Activated naive CD4-positive, alpha-beta T cell treated with anti-CD3 and anti-CD28 coated beads, Interleukin-2, amount 50 U/mL, for 24 hours (primary cell): ENCODE data around the gene EFHD2.
"Not testable (repeated sequence)": the region's sequence is repeated elsewhere in the genome, so short reads cannot be mapped to it uniquely, and the experiment has no call there.

Experiments used
- H3K27ac Mint-ChIP-seq: one replicate; pipeline ENCODE4 v1.8.0; 2021; ENCODE audit warnings: mild to moderate bottlenecking, mixed read lengths
- H3K27me3 Mint-ChIP-seq: one replicate; pipeline ENCODE4 v1.8.0; 2021; ENCODE audit warnings: mixed read lengths
- H3K36me3 Mint-ChIP-seq: one replicate; pipeline ENCODE4 v1.8.0; 2021; ENCODE audit warnings: mixed read lengths
- H3K4me1 Mint-ChIP-seq: one replicate; pipeline ENCODE4 v1.8.0; 2021; ENCODE audit warnings: mixed read lengths
- H3K4me3 Mint-ChIP-seq: one replicate; pipeline ENCODE4 v1.8.0; 2021; ENCODE audit warnings: mild to moderate bottlenecking, mixed read lengths
- H3K9me3 Mint-ChIP-seq: one replicate; pipeline ENCODE4 v1.8.0; 2021; ENCODE audit warnings: mixed read lengths

The EFHD2 gene

GRCh38 chr1:15429701-15430149, 20.0 kb downstream of the EFHD2 start:
- H3K4me3 Mint-ChIP-seq = no peak overlapping the region
- no peaks in the 10 kb centered on the region for H3K27me3 Mint-ChIP-seq
- no peaks in the 10 kb centered on the region for H3K9me3 Mint-ChIP-seq
- H3K4me1 Mint-ChIP-seq = peaks cover under 1% of the 10 kb centered on the region
- no peak overlapping the region for H3K27ac Mint-ChIP-seq
- no peaks in the 10 kb centered on the region for H3K36me3 Mint-ChIP-seq

GRCh38 chr1:15430787-15431570, 21.3 kb downstream of the EFHD2 start:
- H3K9me3 Mint-ChIP-seq = no peaks in the 10 kb centered on the region
- H3K27me3 Mint-ChIP-seq = no peaks in the 10 kb centered on the region
- no peak overlapping the region for H3K27ac Mint-ChIP-seq
- no peak overlapping the region for H3K4me3 Mint-ChIP-seq
- H3K4me1 Mint-ChIP-seq = no peaks in the 10 kb centered on the region
- H3K36me3 Mint-ChIP-seq = no peaks in the 10 kb centered on the region

DNA sequence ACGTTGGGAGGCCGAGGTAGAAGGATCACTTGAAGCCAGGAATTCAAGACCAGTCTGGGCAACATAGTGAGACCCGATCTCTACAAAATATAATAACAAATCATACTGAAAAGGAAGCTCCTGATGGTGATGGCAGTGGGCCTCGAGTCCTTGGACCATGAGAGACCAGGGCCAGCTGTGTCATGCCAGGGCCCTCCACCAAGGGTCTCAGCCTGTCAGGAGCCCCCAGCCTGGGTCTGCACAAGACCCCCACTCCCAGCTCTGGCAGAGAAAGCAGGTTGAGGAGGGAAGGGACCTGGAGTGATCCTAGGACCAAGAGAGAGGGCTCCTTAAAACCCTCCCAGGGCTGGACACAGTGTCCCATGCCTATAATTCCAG, 21.9 kb downstream of the EFHD2 start:
- H3K9me3 Mint-ChIP-seq = no peaks in the 10 kb centered on the region
- no peak overlapping the region for H3K27ac Mint-ChIP-seq
- no peaks in the 10 kb centered on the region for H3K36me3 Mint-ChIP-seq
- H3K4me3 Mint-ChIP-seq = no peak overlapping the region
- H3K27me3 Mint-ChIP-seq = no peaks in the 10 kb centered on the region
- H3K4me1 Mint-ChIP-seq = no peaks in the 10 kb centered on the region

- no peak overlapping the region for H3K27ac Mint-ChIP-seq
- no peaks in the 10 kb centered on the region for H3K36me3 Mint-ChIP-seq
- no peak overlapping the region for H3K4me3 Mint-ChIP-seq
- no peaks in the 10 kb centered on the region for H3K4me1 Mint-ChIP-seq
- no peaks in the 10 kb centered on the region for H3K9me3 Mint-ChIP-seq
- H3K27me3 Mint-ChIP-seq = no peaks in the 10 kb centered on the region
Observed at GRCh38 chr1:15432324-15432723, 22.6 kb downstream of the EFHD2 start.

- no peaks in the 10 kb centered on the region for H3K27me3 Mint-ChIP-seq
- no peaks in the 10 kb centered on the region for H3K36me3 Mint-ChIP-seq
- no peaks in the 10 kb centered on the region for H3K4me1 Mint-ChIP-seq
- H3K27ac Mint-ChIP-seq = no peak overlapping the region
- no peak overlapping the region for H3K4me3 Mint-ChIP-seq
- H3K9me3 Mint-ChIP-seq = no peaks in the 10 kb centered on the region
Observed at GRCh38 chr1:15433471-15433870, 23.8 kb downstream of the EFHD2 start.

- not testable (repeated sequence) for H3K27me3 Mint-ChIP-seq, H3K4me3 Mint-ChIP-seq, H3K4me1 Mint-ChIP-seq, H3K27ac Mint-ChIP-seq, H3K36me3 Mint-ChIP-seq, H3K9me3 Mint-ChIP-seq
Observed at GRCh38 chr1:15434739-15435138, 25.1 kb downstream of the EFHD2 start.

DNA sequence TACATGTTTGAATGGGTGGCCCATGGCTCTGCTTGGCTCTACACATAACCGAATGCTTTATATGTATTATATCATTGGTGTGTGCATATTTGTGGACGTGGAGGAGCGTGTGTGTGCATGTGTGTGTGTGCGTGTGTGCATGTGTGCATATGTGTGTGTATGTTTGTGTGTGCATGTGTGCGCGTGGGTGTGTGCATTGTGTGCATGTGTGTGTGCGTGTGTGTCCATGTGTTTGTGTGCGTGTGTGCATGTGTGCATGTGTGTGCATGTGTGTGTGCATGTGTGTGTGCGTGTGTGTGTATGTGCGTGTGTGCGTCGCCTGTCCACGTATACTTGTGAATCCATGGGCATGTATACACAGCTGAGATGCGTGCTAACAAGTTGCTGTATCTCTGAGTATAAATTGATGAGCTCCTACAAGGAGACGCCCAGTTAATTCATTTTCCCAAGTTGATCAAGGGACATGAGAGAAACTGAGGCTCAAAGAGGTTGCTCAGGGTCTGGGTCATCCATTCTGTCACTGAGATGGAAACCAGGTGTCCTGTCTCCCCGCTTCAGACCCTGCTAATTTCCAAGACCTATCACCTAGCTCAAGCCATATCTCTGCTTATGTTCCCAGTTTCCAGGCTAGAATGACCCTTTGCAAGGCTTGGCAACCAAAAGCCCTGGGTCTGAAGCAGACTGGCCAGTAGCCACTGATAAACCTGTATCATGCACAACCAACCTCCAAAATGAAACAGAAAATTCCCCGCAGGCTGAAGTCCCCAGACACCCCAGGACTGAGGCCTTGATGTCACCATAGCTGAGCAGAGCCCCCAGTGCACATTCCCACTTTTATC, 25.8 kb downstream of the EFHD2 start:
- no peaks in the 10 kb centered on the region for H3K36me3 Mint-ChIP-seq
- peak overlapping the region; percentile 14 for H3K27ac Mint-ChIP-seq
- H3K4me1 Mint-ChIP-seq = no peaks in the 10 kb centered on the region
- no peaks in the 10 kb centered on the region for H3K9me3 Mint-ChIP-seq
- no peak overlapping the region for H3K4me3 Mint-ChIP-seq
- no peaks in the 10 kb centered on the region for H3K27me3 Mint-ChIP-seq

GRCh38 chr1:15436881-15437442, 27.3 kb downstream of the EFHD2 start:
- H3K4me1 Mint-ChIP-seq = no peaks in the 10 kb centered on the region
- no peak overlapping the region for H3K4me3 Mint-ChIP-seq
- H3K27ac Mint-ChIP-seq = no peak overlapping the region
- H3K9me3 Mint-ChIP-seq = no peaks in the 10 kb centered on the region
- H3K36me3 Mint-ChIP-seq = no peaks in the 10 kb centered on the region
- no peaks in the 10 kb centered on the region for H3K27me3 Mint-ChIP-seq

GRCh38 chr1:15439325-15439724, 29.6 kb downstream of the EFHD2 start:
- Mint-ChIP-seq H3K27ac (no peak overlapping the region), H3K4me3 (no peak overlapping the region), H3K27me3 (no peaks in the 10 kb centered on the region), H3K36me3 (no peaks in the 10 kb centered on the region), H3K4me1 (no peaks in the 10 kb centered on the region), H3K9me3 (no peaks in the 10 kb centered on the region)

DNA sequence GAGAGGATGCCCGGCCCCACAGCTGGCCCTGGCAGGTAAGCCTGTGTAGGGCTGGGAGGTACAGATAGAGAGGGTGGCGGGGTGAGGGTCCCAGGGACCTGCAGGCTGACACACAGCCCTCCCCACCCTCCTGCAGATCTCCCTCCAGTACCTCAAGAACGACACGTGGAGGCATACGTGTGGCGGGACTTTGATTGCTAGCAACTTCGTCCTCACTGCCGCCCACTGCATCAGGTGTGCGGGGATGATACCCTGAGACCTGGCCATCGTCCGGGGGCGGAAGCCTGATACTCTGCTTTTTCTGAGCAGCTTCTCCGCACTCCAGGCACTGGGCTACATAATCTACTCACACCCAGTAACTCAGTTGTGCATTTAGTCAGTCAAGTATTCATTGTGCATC, 30.7 kb downstream of the EFHD2 start:
- H3K4me3 Mint-ChIP-seq = no peak overlapping the region
- H3K9me3 Mint-ChIP-seq = no peaks in the 10 kb centered on the region
- no peak overlapping the region for H3K27ac Mint-ChIP-seq
- no peaks in the 10 kb centered on the region for H3K36me3 Mint-ChIP-seq
- no peaks in the 10 kb centered on the region for H3K27me3 Mint-ChIP-seq
- H3K4me1 Mint-ChIP-seq = no peaks in the 10 kb centered on the region

DNA sequence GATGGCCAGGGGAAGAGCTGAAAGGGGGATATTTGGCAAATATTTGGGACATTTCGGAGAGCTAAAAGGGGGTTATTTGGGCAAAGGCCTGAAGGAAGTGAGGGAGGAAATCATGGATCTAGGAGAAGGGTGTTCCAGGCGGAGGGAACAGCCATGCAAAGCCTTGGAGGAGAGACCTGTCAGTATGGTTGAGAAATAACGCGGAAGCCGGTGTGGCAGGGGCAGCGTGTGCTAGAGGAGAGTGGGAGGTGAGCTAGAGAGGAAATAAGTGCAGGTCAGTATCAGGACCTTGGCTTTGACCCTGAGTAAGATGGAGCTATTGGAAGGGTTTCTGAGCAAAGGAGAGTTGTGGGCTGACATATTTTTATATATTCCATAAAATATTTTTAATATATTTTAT, 31.6 kb downstream of the EFHD2 start:
- Mint-ChIP-seq H3K27me3 (no peaks in the 10 kb centered on the region), H3K36me3 (no peaks in the 10 kb centered on the region), H3K4me3 (no peak overlapping the region), H3K4me1 (no peaks in the 10 kb centered on the region), H3K27ac (no peak overlapping the region), H3K9me3 (no peaks in the 10 kb centered on the region)

DNA sequence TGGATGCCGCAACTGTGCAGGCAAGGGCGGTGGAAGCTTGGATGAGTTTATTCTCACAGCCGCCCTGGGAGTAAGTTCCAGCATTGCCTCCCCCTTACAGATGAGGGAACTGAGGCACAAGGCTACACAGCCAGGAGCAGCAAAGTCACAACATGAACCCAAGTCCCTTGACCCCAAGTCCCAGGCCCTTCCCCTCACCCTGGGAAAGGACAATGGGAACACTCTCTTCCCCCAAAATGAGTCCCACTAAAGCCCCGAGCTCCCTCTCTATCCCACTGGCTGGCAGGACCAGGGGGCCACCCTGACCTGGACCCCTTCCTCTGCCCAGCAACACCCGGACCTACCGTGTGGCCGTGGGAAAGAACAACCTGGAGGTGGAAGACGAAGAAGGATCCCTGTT, 32.4 kb downstream of the EFHD2 start:
- no peaks in the 10 kb centered on the region for H3K4me1 Mint-ChIP-seq
- H3K36me3 Mint-ChIP-seq = no peaks in the 10 kb centered on the region
- peaks cover under 1% of the 10 kb centered on the region for H3K27me3 Mint-ChIP-seq
- H3K9me3 Mint-ChIP-seq = no peaks in the 10 kb centered on the region
- H3K4me3 Mint-ChIP-seq = no peak overlapping the region
- H3K27ac Mint-ChIP-seq = no peak overlapping the region

DNA sequence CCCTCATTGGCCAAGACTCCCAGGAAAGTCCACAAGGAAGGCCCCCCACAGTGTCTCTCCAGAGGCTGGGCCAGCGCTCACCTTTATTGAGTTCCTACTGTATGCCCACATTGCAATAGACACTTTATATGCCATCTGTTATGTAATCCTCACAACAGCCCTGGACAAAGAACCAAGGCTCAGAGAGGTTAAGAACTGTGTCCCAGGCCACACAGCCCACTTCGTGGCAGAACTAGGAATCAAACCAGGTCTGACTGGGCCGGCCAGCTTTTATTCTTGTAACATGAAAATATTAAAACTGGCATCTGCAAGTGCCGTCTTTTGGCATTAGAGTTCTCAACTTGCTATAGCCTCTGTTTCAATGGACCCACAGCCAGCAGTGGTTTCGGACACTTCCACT, 33.1 kb downstream of the EFHD2 start:
- H3K4me3 Mint-ChIP-seq = no peak overlapping the region
- no peaks in the 10 kb centered on the region for H3K36me3 Mint-ChIP-seq
- H3K9me3 Mint-ChIP-seq = no peaks in the 10 kb centered on the region
- H3K4me1 Mint-ChIP-seq = no peaks in the 10 kb centered on the region
- H3K27me3 Mint-ChIP-seq = peaks cover 4% of the 10 kb centered on the region
- H3K27ac Mint-ChIP-seq = no peak overlapping the region

GRCh38 chr1:15443281-15443680, 33.6 kb downstream of the EFHD2 start:
- H3K36me3 Mint-ChIP-seq = no peaks in the 10 kb centered on the region
- no peaks in the 10 kb centered on the region for H3K9me3 Mint-ChIP-seq
- peaks cover 5% of the 10 kb centered on the region for H3K27me3 Mint-ChIP-seq
- no peak overlapping the region for H3K4me3 Mint-ChIP-seq
- H3K27ac Mint-ChIP-seq = no peak overlapping the region
- no peaks in the 10 kb centered on the region for H3K4me1 Mint-ChIP-seq

DNA sequence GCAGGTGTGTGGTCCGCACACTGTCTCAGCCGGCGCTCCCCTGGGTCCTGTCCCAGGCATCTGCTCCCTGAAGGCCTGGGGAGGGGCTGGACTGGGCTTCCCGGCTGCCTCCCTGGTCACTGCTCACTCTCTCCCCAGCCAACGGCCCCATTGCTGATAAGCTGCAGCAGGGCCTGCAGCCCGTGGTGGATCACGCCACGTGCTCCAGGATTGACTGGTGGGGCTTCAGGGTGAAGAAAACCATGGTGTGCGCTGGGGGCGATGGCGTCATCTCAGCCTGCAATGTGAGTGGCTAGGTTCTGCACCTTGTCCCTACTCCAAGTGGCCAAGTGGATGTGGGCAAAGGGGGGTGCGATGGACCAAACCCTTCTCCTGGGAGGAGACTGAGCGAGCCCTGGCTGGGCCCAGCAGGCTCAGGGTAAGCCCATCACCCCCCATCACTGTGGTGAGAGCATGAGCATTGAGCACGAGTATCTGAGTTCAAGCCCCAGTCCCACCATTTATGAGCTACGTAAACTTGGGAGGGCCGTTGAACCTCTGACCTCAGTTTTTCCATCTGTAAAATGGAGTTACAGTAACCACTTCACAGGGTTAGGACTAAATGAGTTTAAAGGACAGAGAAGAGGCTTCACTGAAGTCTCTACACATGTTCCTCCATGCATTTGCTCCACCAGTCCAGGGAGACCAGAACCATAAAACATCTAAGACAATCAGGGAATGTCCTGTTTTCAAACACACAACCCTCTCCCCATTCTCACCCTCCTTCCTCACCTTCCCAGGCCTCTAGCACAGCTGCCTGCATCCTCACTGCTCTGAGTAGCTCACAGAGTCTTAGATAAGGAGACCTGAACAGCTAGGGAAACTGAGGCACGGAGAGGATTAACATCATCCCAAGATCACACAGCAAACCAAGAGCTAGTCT, 35.0 kb downstream of the EFHD2 start:
- Mint-ChIP-seq H3K4me3 (no peak overlapping the region), H3K36me3 (no peaks in the 10 kb centered on the region), H3K27me3 (peaks cover 5% of the 10 kb centered on the region), H3K27ac (peak overlapping the region; percentile 30), H3K4me1 (no peaks in the 10 kb centered on the region), H3K9me3 (no peaks in the 10 kb centered on the region)
